Panc1 (cell line): ENCODE results near the gene PLPP4. TPM values are rescaled to one million over a fixed set of nuclear protein-coding genes. Genes with fewer than 3 reads are reported as not detected.

Experiments used
- ATAC-seq: fragments of 200-7000 bp; cut with Tn5 transposase; 2 replicates; pipeline ENCODE4 v1.9.1; 2020; ENCODE audit warnings: mild to moderate bottlenecking, moderate library complexity
- BruUV-seq: library from RNA; stranded (reverse); fragments of 400-500 nt; replicated peaks from 2 replicates; lab custom pipeline; 2021; lab: Mats Ljungman, UMichigan
- CTCF ChIA-PET: fragments of 300-600 bp; sonication (Branson Sonifier 250); formaldehyde crosslinking; loops from one replicate; lab custom pipeline; 2022; ENCODE audit warnings: antibody characterized with exemption; lab: Charles Lee
- POLR2A ChIA-PET: fragments of 300-600 bp; sonication (Branson Sonifier 250); formaldehyde crosslinking; loops from one replicate; lab custom pipeline; 2022; ENCODE audit warnings: antibody characterized with exemption; lab: Charles Lee
- DNase-seq: peaks from one replicate; pipeline ENCODE4 v3.0.0-alpha.2; 2010; ENCODE audit warnings: low read depth, low spot score
- H3K27ac ChIP-seq: 2 replicates; pipeline ENCODE4 v1.5.1; 2011; ENCODE audit warnings: mild to moderate bottlenecking, low read length, inconsistent platforms
- H3K27me3 ChIP-seq: fragments of 200-500 bp; sonication (Bioruptor generic); 2 replicates; pipeline ENCODE4 v1.6.0; 2014; ENCODE audit warnings: low read length, inconsistent platforms; ENCODE audit not compliant: control insufficient read depth, insufficient read depth
- H3K36me3 ChIP-seq: fragments of 200-500 bp; sonication (Bioruptor generic); 2 replicates; pipeline ENCODE4 v1.5.1; 2014; ENCODE audit warnings: inconsistent platforms, mild to moderate bottlenecking, low read length, moderate library complexity; ENCODE audit not compliant: control insufficient read depth, insufficient read depth
- H3K4me1 ChIP-seq: 2 replicates; pipeline ENCODE4 v1.5.1; 2011; ENCODE audit warnings: inconsistent platforms, mild to moderate bottlenecking, low read length, moderate library complexity; ENCODE audit not compliant: control insufficient read depth, insufficient read depth
- H3K4me3 ChIP-seq, 2 experiments: 2 replicates each; pipeline ENCODE4 v1.5.1; 2011 to 2012; ENCODE audit warnings: low read depth in 2 of 2, low read length in 2 of 2, mild to moderate bottlenecking in 2 of 2, inconsistent platforms in 1 of 2, moderate library complexity in 1 of 2
- H3K9me3 ChIP-seq: fragments of 200-500 bp; sonication (Bioruptor generic); 2 replicates; pipeline ENCODE4 v1.5.1; 2014; ENCODE audit warnings: low read depth, mild to moderate bottlenecking, inconsistent platforms, low read length, moderate library complexity; ENCODE audit not compliant: control insufficient read depth, insufficient read depth
- CTCF ChIP-seq: fragments of 450-650 bp; IDR thresholded peaks from 2 replicates; pipeline ENCODE4 v1.5.1; 2017; ENCODE audit warnings: mild to moderate bottlenecking
- POLR2AphosphoS5 ChIP-seq: IDR thresholded peaks from 2 replicates; pipeline ENCODE4 v1.6.1; 2012; ENCODE audit warnings: mild to moderate bottlenecking, low read depth, low read length, moderate library complexity
- REST ChIP-seq, 2 experiments: IDR thresholded peaks; 2 replicates each; pipeline ENCODE4 v1.6.1; 2011 to 2012; ENCODE audit warnings: low read depth in 2 of 2, control low read depth in 1 of 2, low read length in 1 of 2, mild to moderate bottlenecking in 1 of 2, moderate library complexity in 1 of 2; ENCODE audit not compliant: insufficient read depth in 1 of 2
- SIN3A ChIP-seq: IDR thresholded peaks from 2 replicates; pipeline ENCODE4 v1.6.1; 2012; ENCODE audit warnings: low read depth, mild to moderate bottlenecking, low read length, moderate library complexity, borderline replicate concordance; ENCODE audit not compliant: insufficient read depth
- TCF7L2 ChIP-seq: IDR thresholded peaks from 2 replicates; pipeline ENCODE4 v1.6.1; 2011; ENCODE audit warnings: mild to moderate bottlenecking, low read depth, low read length, inconsistent platforms
- in situ Hi-C: cut with HindIII; loops from 2 replicates; pipeline ENCODE4 v1.10.0; 2016; ENCODE audit warnings: low sequenced_read_pairs, low pct_unique_long_range_greater_than_20kb
- intact Hi-C: fragments of 100-400 bp; cut with micrococcal nuclease; formaldehyde crosslinking; loops from one replicate; pipeline ENCODE4 v1.10.0; 2022; ENCODE audit not compliant: unreplicated experiment
- total RNA-seq: library from RNA; stranded (reverse); gene quantifications from one replicate; pipeline ENCODE4 v1.2.1, GENCODE V29; 2021; ENCODE audit not compliant: unreplicated experiment

The PLPP4 gene
- total RNA-seq, 1 experiment from 2014 or later, result 0.18 TPM

- ChIA-PET POLR2A (no interaction called here), CTCF (no interaction called here)
- intact Hi-C loops (no loop called here), in situ Hi-C loops (no loop called here)
- BruUV-seq, result no TSS peak
- DNase-seq (no peak), ATAC-seq (no peak)
- H3K9me3 ChIP-seq, result no peaks in the 10 kb centered on the region
- no peak overlapping the region for H3K4me3 ChIP-seq
- no peaks in the 10 kb centered on the region for H3K36me3 ChIP-seq
- no peaks in the 10 kb centered on the region for H3K27me3 ChIP-seq
- no peak overlapping the region for H3K27ac ChIP-seq
- TF ChIP-seq SIN3A, result no peak
- no peak for TF ChIP-seq REST (IDR thresholded peaks at IDR 0.05; ENCODE audit: insufficient read depth in 1 of 2, low read depth in 2 of 2, low read length in 1 of 2)
- no peak for TF ChIP-seq TCF7L2
- no peak for TF ChIP-seq POLR2AphosphoS5
- TF ChIP-seq CTCF, result no peak
- H3K4me1 ChIP-seq, result no peaks in the 10 kb centered on the region
These were observed 118.4 kb downstream of the PLPP4 start for GRCh38 chr10:120575411-120575810.

GRCh38 chr10:120578134-120578533 lies 121.1 kb downstream of the PLPP4 start:
- Histone ChIP-seq H3K27ac (no peak overlapping the region), H3K4me1 (no peaks in the 10 kb centered on the region), H3K4me3 (no peak overlapping the region), H3K27me3 (no peaks in the 10 kb centered on the region), H3K9me3 (no peaks in the 10 kb centered on the region), H3K36me3 (no peaks in the 10 kb centered on the region)
- POLR2A ChIA-PET, result no interaction called here
- CTCF ChIA-PET, result no interaction called here
- TF ChIP-seq REST (IDR thresholded peaks at IDR 0.05; ENCODE audit: insufficient read depth in 1 of 2, low read depth in 2 of 2, low read length in 1 of 2) (no peak), POLR2AphosphoS5 (no peak), TCF7L2 (no peak), CTCF (no peak), SIN3A (no peak)
- in situ Hi-C loops (no loop called here), intact Hi-C loops (no loop called here)
- ATAC-seq, result no peak
- DNase-seq, result no peak
- BruUV-seq, result no TSS peak
